ENCODE measurements around the gene TBXAS1. TPM values are rescaled to one million over a fixed set of nuclear protein-coding genes. Genes with fewer than 3 reads are reported as not detected.
A peak's percentile ranks its signal among the peaks of the same experiment; 100 is the strongest.

The TBXAS1 gene
- total RNA-seq, 1 donor from 2014 or later, result 0.26 TPM

DNA sequence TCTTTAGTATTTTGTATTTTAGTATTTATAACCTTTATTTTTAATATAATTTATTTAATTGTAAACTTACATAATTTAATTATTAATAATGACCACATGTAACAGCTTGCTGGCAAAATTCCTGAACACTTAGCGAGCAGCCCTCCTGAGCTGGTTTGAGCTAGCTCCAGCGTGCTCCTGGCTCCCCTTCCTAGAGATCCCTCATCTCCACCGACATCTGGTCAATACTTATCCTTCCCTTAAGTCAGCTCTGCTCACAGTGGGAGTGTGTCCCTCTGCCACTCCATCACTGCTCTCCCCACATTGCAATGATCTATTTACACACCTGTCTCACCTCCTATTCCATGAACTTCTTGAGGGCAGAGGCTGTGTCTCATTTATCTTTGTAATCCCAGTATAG lies 20.6 kb upstream of the TBXAS1 start:
- TF ChIP-seq, protein P1, sequence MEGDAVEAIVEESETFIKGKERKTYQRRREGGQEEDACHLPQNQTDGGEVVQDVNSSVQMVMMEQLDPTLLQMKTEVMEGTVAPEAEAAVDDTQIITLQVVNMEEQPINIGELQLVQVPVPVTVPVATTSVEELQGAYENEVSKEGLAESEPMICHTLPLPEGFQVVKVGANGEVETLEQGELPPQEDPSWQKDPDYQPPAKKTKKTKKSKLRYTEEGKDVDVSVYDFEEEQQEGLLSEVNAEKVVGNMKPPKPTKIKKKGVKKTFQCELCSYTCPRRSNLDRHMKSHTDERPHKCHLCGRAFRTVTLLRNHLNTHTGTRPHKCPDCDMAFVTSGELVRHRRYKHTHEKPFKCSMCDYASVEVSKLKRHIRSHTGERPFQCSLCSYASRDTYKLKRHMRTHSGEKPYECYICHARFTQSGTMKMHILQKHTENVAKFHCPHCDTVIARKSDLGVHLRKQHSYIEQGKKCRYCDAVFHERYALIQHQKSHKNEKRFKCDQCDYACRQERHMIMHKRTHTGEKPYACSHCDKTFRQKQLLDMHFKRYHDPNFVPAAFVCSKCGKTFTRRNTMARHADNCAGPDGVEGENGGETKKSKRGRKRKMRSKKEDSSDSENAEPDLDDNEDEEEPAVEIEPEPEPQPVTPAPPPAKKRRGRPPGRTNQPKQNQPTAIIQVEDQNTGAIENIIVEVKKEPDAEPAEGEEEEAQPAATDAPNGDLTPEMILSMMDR (IDR thresholded peaks at IDR 0.05; ENCODE audit: insufficient read depth, low read length, severe bottlenecking), result no peak
- no peak for FAIRE-seq
- H3K4me3 ChIP-seq (ENCODE audit: low read depth, low read length), result no peak overlapping the region
- no peaks in the 10 kb centered on the region for H3K27me3 ChIP-seq (ENCODE audit: control insufficient read depth, insufficient read depth, low read length)
- DNase-seq (ENCODE audit: low read depth), result peak; percentile 66
- H3K36me3 ChIP-seq (ENCODE audit: control insufficient read depth, insufficient read depth, low read length), result no peaks in the 10 kb centered on the region

DNA sequence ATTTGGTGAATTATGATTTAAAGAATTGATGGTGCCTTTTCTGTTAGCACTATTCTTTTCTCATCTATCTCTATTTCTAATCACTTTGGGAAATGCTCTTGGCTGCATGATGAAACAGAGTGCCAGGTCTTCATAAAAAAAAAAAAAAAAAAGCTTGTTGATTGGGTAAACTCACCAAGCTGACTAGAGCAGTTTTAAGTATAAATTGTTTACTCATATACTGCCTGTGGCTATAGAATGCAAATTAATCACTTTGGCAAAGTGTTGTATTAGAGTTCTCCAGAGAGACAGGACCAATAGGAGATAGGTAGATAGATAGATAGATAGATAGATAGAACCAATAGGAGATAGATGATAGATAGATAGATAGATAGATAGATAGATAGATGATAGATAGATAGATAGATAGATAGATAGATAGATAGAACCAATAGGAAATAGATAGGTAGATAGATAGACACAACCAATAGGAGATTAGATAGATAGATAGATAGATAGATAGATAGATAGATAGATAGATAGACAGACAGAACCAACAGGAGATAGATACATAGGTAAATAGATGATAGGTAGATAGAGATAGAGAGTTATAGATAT lies 20.1 kb upstream of the TBXAS1 start:
- no peaks in the 10 kb centered on the region for H3K27me3 ChIP-seq (ENCODE audit: control insufficient read depth, insufficient read depth, low read length)

DNA sequence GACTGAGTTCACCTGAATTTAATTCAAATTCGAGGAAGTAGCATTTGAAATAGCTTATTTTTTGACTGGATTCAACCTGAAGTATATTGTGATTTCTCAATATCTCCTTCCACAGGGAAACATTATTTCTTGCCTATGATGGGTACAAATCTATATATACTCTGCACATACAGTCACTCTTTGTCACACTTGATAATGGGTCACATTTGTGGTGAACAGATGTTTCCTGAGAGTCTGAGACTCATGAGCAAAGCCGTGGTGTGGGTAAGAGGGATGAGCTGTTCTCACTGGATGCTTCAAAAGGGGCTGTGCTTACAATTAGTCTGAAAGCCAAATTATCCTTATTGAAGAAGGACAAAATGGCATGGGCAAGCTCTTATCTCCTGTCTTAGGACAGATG lies 18.0 kb upstream of the TBXAS1 start:
- FAIRE-seq (no peak), DNase-seq (ENCODE audit: low read depth) (no peak)
- Histone ChIP-seq H3K27me3 (ENCODE audit: control insufficient read depth, insufficient read depth, low read length) (no peaks in the 10 kb centered on the region), H3K36me3 (ENCODE audit: control insufficient read depth, insufficient read depth, low read length) (no peaks in the 10 kb centered on the region), H3K4me3 (ENCODE audit: low read depth, low read length) (no peak overlapping the region)
- TF ChIP-seq, protein P1 (IDR thresholded peaks at IDR 0.05; ENCODE audit: insufficient read depth, low read length, severe bottlenecking), result no peak

More for the DNA sequence above, 20.1 kb upstream of the TBXAS1 start:
- Histone ChIP-seq H3K4me3 (ENCODE audit: low read depth, low read length) (no peak overlapping the region), H3K36me3 (ENCODE audit: control insufficient read depth, insufficient read depth, low read length) (no peaks in the 10 kb centered on the region)
- DNase-seq (ENCODE audit: low read depth) (peak; percentile 74), FAIRE-seq (no peak)
- TF ChIP-seq, protein P1 (IDR thresholded peaks at IDR 0.05; ENCODE audit: insufficient read depth, low read length, severe bottlenecking), result no peak

DNA sequence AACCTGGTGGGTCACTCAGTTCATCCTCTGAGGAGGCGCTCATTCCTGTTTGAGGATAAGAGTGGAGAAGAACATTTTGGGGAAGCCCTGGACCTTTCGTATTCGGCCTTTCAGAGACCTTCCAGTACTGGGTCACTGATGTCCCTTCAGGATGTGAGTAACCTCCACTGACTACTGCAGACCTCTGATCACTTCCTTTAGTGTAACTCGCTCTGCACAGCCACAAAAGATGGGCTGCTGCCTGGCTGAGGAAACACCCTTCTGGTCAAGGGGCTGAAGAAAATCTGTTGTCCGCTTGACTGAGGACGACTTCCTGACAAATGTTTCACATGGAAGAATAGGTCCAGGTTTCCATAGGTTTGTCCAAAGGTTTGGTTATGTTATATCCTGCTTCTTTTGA lies 15.9 kb upstream of the TBXAS1 start:
- no peak overlapping the region for H3K4me3 ChIP-seq (ENCODE audit: low read depth, low read length)
- no peaks in the 10 kb centered on the region for H3K27me3 ChIP-seq (ENCODE audit: control insufficient read depth, insufficient read depth, low read length)
- DNase-seq (ENCODE audit: low read depth) (no peak), FAIRE-seq (peak; percentile 7)
- TF ChIP-seq, protein P1 (IDR thresholded peaks at IDR 0.05; ENCODE audit: insufficient read depth, low read length, severe bottlenecking), result no peak
- no peaks in the 10 kb centered on the region for H3K36me3 ChIP-seq (ENCODE audit: control insufficient read depth, insufficient read depth, low read length)

DNA sequence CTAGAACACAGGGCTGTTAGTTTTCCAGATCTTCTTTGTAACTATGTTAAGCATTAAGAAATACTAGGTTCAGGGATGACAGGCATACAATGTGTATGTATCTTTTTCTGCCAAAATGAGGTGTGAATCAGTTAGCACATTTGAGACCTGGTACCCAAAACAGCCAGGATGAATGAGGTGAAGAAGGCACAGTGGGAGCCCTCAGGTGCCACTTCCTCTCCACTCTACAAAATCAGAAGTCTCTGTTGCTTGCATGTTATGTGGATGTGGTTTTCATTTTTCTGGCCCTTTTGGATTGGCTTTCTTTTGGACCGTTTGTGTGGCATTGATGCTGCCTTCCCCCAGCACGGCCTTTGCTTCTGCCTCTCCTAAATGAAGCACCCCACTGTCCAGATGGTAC lies 15.4 kb upstream of the TBXAS1 start:
- H3K36me3 ChIP-seq (ENCODE audit: control insufficient read depth, insufficient read depth, low read length), result no peaks in the 10 kb centered on the region
- DNase-seq (ENCODE audit: low read depth), result no peak
- TF ChIP-seq, protein P1 (IDR thresholded peaks at IDR 0.05; ENCODE audit: insufficient read depth, low read length, severe bottlenecking), result no peak
- H3K27me3 ChIP-seq (ENCODE audit: control insufficient read depth, insufficient read depth, low read length), result no peaks in the 10 kb centered on the region
- no peak for FAIRE-seq
- H3K4me3 ChIP-seq (ENCODE audit: low read depth, low read length), result no peak overlapping the region

DNA sequence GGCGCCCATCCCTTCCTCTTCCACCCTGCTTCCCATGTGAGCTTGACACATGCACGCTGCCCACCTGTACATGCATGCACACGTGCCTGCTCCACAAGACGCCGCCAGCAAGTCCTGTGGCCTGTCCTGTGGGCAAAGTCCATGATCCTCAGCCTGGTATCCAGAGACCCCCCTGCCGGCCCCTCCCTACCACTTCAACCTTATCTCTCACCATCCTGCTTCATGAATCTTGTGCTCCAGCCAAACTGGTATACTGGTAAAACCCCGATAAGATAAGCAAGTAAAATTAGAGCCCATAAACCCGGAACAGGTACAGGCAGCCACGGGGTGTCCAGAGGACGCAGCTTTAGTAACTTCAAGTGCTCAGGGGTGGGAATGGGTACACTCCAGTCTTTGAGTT lies 11.8 kb upstream of the TBXAS1 start:
- no peak overlapping the region for H3K4me3 ChIP-seq (ENCODE audit: low read depth, low read length)
- no peak for DNase-seq (ENCODE audit: low read depth)
- FAIRE-seq, result no peak
- H3K36me3 ChIP-seq (ENCODE audit: control insufficient read depth, insufficient read depth, low read length), result no peaks in the 10 kb centered on the region
- no peaks in the 10 kb centered on the region for H3K27me3 ChIP-seq (ENCODE audit: control insufficient read depth, insufficient read depth, low read length)
- TF ChIP-seq, protein P1 (IDR thresholded peaks at IDR 0.05; ENCODE audit: insufficient read depth, low read length, severe bottlenecking), result no peak

Data from bronchial epithelial cell (primary cell).